ENCODE results near the gene CDHR4.

The CDHR4 gene

GRCh38 chr3:49805367-49805782, 5.7 kb upstream of the CDHR4 start:
- no peak overlapping the region for H3K4me3 ChIP-seq (ENCODE audit: low read depth, low read length)
- peak; percentile 91 for DNase-seq (ENCODE audit: low read depth)

- no peak for DNase-seq (ENCODE audit: low read depth)
- peak overlapping the region; percentile 88 for H3K4me3 ChIP-seq (ENCODE audit: low read depth, low read length)
Measured at GRCh38 chr3:49804141-49805041, 4.7 kb upstream of the CDHR4 start.

DNA sequence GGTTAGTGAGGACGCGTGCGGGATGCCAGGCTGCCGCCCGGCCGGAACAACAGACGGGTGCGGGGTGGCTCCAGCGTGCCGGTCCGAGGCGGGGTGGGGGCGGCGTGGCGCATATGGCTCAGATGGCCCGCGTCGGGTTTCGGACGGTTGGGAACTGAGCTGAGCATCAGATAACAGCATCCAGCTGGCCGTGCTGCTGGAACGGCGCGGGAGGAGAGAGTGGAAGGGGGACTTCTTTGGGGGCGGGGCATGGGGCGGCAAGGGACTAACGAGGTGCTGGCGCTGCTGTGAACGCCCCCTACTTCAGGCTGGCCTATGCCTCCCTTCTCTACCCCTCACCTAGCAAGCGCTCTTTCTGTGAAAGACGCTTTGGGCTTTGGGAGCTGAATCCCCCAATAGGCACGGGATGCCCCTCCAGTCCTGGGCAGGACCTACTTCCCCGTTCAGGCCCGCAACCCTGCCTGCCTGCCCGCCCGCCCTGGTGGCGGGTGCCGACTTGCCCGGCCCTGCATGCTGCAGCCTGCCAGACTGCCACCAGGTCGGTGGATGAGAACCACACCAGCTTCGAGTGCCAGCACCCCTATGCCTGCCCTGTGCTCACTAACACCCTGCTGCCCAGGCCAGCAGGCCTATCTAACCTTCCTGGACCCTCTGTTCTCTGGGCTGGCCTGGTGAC, 3.9 kb upstream of the CDHR4 start:
- peak overlapping the region; percentile 88 for H3K4me3 ChIP-seq (ENCODE audit: low read depth, low read length)
- DNase-seq (ENCODE audit: low read depth) = no peak

GRCh38 chr3:49802719-49803464, 3.2 kb upstream of the CDHR4 start, which contains the start of gene INKA1:
INKA1 (plus strand) TSS chr3:49803261; CDS start chr3:49803393, 132 bp downstream.
- peak within 1 kb of the TSS; percentile 88 for H3K4me3 ChIP-seq (ENCODE audit: low read depth, low read length)
- no peak for DNase-seq (ENCODE audit: low read depth)

DNA sequence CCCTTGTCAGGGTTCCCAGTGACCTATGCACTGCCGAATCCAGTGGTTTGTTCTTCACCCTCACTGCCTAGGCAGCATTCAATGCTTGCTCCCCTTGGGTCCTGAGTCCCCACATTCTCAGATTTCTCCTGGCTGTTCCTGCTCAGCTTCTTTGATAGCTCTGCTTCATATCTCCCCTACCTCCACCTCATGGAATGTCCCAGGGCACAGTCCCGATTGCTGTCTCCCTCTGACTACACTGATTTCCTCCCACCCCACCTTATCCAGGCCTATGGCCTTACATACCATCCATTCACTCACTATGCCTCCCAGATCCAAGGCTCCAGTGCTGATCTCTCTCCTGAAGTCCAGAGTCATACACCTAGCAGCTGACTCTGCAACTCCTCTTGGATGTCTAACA, 1.5 kb upstream of the CDHR4 start:
- DNase-seq (ENCODE audit: low read depth) = no peak
- no peak overlapping the region for H3K4me3 ChIP-seq (ENCODE audit: low read depth, low read length)

GRCh38 chr3:49799105-49799504, 568 bp downstream of the CDHR4 start:
- no peak for DNase-seq (ENCODE audit: low read depth)
- H3K4me3 ChIP-seq (ENCODE audit: low read depth, low read length) = no peak overlapping the region

DNA sequence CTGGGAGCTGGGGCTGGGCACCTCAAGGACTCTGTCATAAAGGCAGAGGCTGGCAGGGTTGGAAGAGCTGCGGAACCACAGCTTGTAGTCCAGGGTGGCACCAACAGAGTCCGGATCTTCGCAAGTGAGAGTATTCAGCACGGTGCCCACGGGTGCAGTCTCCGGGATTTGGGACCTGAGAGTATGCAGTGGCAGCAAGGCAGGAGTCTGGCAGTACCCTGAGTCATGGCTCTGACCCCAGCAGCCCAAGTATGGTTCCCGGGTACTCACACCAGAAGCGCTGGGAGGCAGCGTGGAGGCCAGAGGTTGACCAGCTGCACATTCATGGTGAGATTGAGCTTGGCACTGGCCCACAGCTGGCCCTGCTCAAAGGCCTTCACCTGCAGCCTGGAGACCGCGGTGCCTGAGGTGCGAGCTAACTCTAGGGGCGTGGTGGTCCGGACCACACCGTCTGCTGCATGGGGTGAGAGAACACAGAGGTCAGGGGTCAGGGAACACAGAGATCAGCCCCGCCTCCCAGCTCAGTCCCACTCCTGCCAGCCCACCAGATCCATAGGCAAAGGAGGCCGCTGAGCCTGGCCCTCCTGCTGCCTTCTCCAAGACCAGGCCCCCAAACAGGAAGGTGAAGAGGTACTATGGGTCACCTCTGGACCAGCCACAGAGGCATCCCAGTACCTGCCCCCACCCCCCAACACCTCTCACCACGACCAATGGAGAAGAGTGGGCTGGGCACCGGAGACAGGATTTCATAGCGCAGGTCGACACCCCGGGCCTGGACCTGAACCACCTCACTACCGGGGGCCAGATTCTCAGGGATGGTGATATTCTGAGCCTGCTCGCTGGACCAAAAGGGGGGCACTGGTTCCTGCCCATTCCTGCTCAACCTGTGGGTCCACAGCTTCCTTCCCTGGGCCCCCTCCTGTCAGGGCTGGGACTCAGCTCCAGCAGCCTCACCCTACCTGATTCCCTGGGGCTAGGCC, 4.5 kb downstream of the CDHR4 start:
- no peak for DNase-seq (ENCODE audit: low read depth)
- H3K4me3 ChIP-seq (ENCODE audit: low read depth, low read length) = no peak overlapping the region

DNA sequence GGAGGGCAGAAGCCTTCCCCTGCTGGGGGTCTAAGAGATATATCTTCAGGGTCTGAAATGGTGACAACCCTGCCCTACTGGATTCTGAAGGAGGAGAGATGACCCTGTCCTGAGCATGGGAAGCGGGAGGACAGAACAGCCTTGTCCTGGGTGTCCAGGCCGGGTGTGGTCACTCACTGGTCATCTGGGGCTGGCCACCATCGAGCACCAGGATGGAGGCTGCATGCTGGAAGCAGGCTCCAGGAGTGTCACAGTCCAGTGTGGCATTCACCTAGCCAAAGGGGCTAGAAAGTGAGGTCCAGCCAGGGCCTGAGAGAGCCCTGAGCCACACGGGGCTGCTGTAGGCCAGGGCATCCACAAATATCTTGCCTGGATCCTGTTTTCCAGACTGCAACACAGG, 5.2 kb downstream of the CDHR4 start:
- no peak overlapping the region for H3K4me3 ChIP-seq (ENCODE audit: low read depth, low read length)
- DNase-seq (ENCODE audit: low read depth) = no peak

DNA sequence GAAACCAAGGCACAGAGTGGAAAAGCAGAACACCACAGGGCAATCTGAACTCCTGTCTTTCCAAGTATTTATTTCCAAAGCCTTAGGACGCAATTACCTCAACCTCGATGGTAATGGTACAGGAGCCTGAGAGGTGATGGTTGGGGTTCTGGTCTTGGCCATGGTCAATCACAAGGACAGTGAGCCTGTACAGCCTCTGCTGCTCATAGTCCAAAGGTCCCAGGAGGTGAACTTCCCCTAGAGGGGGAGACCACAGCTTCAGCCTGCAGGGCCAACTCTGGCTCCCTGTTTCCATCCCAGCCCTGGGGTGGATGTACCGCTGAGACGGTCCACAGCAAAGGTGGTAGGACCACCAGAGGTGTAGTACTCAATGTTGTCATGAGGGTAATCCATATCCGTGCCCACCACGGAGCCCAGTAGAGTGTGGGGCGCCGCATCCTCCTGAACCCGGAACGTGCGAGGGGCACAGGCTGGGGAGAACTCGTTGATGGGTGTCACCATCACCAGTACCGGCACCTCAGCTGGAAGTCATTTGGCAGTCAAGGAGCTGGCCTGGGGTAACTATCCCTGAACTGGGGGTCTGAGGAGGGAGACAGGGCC, 6.1 kb downstream of the CDHR4 start:
- H3K4me3 ChIP-seq (ENCODE audit: low read depth, low read length) = no peak overlapping the region
- DNase-seq (ENCODE audit: low read depth) = no peak

DNA sequence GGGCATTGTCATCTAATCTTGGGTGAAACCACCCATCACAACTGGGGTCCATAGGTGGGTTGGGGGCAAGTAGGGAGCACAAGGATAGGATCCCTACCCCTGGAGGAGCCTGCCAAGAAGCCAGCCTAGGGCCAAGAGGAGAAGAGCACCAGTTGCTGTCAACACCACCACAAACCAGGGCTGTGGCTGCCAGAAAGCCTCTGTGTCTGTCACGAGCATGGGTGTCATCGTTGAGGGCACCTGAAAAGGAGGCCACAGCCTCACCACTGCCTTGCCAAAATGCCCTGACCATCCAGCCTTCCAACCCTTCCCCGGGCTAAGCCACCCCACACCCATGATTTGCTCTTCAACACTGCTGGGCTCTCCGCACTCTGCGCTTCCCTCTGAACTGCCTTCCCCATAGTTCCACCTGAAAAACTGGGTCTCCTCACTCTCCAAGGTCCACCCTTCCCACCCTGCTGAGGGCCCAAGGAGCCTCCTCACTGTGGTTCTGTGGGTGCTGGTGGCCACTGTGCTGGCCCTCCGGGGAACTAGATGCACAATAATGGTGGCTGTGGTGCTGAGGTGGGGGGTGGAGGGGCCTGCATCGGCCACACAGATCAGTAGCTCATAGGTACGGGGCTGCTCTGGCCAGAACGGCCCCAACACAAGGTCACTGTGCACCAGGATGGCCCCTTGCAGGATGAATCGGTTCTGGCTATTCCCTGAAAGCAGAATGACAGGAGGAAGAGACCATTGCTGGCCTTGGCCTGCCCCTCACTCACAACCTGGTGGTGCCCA, 7.1 kb downstream of the CDHR4 start:
- DNase-seq (ENCODE audit: low read depth) = no peak
- H3K4me3 ChIP-seq (ENCODE audit: low read depth, low read length) = no peak overlapping the region

GRCh38 chr3:49791571-49791970, 8.1 kb downstream of the CDHR4 start:
- H3K4me3 ChIP-seq (ENCODE audit: low read depth, low read length) = no peak overlapping the region
- DNase-seq (ENCODE audit: low read depth) = no peak

DNA sequence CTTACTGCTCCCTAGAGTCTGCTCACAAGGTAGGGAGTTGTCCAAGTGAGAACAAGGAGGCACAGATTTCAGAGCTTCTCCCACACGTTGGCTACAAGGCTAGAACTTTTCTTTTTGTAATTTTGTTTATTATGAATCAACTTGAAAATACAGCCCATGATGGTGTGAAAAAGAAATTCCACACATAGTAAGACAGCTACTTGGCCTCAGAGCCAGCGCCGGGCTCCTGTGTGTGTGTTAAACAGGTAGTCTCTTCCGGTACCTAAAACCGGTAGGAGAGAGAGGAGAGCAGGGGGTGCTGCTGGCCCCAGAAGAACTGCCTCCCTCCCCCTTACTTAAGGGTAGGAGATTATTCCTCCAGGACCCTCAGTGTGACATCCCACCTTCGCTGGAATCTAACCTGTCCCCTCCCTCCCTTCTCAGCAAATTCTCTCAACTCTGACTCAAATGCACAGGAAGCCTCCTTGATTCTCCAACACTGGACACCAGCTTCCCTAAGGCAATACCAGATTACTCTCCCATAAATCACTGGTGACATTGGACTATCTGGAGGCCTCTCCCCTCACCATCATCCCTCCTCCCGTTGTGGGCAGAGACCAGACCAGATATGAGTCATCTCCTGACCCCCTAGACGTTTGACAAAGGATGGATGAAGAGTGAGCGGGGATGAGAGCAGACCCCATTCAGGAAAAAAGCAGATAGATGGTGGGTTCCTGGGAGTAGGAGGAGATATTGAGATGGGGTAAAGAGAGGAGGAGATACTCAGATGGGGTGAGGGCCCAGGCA, 8.9 kb downstream of the CDHR4 start:
- no peak for DNase-seq (ENCODE audit: low read depth)
- H3K4me3 ChIP-seq (ENCODE audit: low read depth, low read length) = no peak overlapping the region

- DNase-seq (ENCODE audit: low read depth) = no peak
- H3K4me3 ChIP-seq (ENCODE audit: low read depth, low read length) = no peak overlapping the region
Measured at GRCh38 chr3:49788056-49788455, 11.6 kb downstream of the CDHR4 start.

DNA sequence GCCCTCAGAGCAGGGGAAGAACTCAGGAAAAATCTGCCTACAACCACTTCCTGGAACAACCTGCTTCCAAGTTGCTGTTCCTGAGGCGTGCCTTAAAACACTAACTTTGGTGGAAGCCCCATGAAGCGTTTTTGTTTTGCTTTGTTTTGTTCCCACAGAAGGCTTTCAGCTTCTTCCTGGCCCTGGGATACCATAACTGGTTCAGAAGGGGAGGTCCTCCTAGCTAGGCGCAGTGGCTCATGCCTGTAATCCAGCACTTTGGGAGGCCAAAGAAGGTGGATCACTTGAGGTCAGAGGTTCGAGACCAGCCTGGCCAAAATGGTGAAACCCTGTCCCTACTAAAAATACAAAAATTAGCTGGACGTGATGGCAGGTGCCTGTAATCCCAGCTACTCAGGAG, 12.1 kb downstream of the CDHR4 start:
- no peak overlapping the region for H3K4me3 ChIP-seq (ENCODE audit: low read depth, low read length)
- DNase-seq (ENCODE audit: low read depth) = no peak

- peak overlapping the region; percentile 95 for H3K4me3 ChIP-seq (ENCODE audit: low read depth, low read length)
- DNase-seq (ENCODE audit: low read depth) = no peak
Measured at GRCh38 chr3:49787182-49787464, 12.6 kb downstream of the CDHR4 start.

DNA sequence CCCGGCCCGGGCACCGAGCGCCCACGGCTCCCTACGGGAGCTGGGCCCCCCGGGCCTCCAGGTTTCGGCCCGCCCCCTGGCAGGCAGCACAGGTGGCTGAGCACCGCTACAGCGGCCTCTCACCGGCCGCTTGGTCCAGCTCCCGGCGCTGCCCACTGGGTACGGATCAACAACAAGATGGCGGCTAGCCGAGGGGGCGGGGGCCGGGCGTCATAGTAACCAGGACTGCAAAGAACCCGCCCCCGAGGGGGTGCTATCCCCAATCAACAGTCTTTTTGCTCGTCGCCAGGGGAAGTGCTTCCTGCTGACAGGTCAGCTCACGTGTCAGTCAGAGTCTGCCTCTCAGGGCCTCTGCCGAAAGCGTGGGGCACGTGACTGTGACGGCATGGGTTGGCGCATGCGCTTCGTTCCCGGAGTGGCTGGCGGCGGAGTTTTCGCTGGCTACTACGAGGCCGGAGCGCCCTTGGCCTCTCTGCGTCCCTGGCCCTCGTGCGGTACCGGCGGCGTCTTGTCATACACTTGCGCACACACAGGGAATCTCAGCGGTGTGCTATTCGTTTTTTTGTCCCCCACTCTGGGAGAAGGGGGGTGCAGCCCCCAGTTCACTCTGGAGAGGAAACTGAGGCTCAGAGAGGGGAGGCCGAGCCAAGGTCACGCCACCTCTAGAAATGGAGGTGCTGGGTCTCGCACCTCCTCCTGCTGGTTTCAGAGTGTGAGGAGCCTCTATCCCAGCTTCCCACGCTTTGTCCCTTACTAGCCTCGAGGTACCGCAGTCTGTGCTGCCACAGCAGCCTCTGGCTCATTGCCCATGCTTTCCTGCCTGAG, 13.1 kb downstream of the CDHR4 start, which contains the start of gene IP6K1:
Gene IP6K1 (minus strand): TSS at position 186 of the 825 bp plus-strand sequence. CDS start 38,502 bp downstream, outside the sequence.
- peak within 1 kb of the TSS; percentile 95 for H3K4me3 ChIP-seq (ENCODE audit: low read depth, low read length)
- DNase-seq (ENCODE audit: low read depth) = peak; percentile 99

Data from skeletal muscle cell (primary cell).